GM18505 (cell line): Measurements from ENCODE around the gene FER.

ENCODE experiments used
- ATAC-seq: cut with Tn5 transposase; IDR thresholded peaks from one replicate; pipeline ENCODE4 v1.9.1; 2021; ENCODE audit not compliant: unreplicated experiment
- POLR2A ChIP-seq: IDR thresholded peaks from 4 replicates; pipeline ENCODE4 v1.6.1; 2011; ENCODE audit warnings: borderline replicate concordance; ENCODE audit not compliant: insufficient read depth, insufficient read length; ENCODE audit errors: extremely low read depth

FER gene

DNA sequence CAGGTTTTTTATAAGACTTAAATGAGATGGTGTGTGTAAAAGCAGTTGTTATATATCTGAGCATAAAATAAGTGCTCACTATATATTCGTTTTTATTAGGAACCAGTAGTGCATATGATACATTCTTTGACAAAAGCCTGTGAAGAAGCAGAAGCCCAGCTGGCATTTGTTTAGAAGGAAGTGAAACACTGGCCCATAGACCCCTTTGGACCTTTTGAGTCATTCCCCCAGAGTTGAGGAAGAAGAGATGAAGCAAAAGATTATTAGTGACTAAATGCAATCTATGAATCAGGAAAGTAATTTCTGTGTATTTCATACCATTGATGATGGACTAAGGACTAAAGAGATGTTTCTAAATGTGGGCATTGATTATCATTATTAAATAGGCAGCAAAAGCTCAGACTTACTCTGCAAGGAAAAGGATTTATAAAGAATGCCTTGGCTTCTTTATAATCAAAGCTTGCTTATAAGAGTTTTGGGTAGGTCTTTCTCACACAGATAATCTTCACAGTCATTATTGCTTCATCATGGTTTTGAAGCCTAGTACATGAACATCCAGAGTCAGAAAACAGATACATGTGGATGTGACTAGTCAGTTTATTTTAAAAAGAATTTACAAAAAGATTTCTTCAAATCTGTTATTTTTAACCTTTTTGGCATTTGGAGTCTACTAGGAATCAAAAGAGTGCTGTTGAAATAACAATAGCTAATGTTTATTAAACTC lies 16.9 kb upstream of the FER start:
- peak; percentile 49 for ATAC-seq
- TF ChIP-seq POLR2A = no peak

DNA sequence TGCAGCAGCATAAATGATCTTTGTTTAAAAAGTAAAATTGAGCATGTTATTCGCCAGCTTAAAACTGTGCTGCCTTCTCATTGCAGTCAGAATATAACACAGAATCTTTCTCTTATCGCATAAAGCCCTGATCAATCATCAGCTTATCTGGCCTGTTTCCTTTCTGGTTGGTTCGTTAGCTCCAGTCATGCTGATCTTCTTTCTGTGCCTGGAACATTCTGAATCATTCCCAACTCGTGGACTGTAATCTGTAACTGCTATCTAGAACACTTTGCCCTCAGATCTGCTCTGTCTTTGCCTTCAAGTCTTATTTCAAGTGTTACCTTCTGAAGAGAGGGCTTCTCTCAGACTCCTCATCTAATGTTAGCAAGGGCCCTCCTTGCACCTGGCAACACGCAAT lies 11.9 kb upstream of the FER start:
- ATAC-seq = no peak
- TF ChIP-seq POLR2A = no peak

DNA sequence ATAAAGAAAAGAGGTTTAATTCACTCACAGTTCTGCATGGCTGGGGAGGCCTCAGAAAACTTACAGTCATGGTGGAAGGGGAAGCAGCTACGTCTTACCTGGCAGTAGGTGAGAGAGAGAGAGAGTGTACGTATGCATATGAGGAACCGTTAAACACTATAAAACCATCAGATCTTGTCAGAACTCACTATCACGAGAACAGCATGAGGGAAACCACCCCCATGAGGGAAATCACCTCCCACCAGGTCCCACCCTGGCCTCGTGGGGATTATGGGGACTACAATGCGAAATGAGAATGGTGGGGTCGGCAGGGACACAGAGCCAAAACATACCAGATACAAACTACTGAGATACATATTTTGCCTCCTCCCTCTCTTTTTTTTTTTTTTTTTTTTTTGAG lies 10.8 kb upstream of the FER start:
- no peak for TF ChIP-seq POLR2A
- no peak for ATAC-seq

DNA sequence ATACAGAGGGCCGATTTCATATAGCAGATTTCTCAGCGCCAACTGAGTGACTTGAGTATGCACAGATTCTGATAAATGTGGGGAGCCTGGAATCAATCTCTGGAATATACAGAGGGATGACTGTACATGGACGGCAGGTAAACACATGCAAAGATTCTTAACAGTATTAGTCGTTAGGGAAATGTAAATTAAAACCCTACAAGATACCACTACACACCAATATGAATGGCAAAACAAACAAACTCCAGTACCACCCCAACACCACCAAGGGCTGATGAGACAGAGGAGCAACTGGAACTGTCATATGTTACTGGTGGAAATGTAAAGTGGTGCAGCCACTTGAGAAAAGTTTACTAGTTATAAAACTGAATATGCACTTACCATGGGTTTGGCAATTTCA lies 8.3 kb upstream of the FER start:
- TF ChIP-seq POLR2A = no peak
- ATAC-seq = no peak

DNA sequence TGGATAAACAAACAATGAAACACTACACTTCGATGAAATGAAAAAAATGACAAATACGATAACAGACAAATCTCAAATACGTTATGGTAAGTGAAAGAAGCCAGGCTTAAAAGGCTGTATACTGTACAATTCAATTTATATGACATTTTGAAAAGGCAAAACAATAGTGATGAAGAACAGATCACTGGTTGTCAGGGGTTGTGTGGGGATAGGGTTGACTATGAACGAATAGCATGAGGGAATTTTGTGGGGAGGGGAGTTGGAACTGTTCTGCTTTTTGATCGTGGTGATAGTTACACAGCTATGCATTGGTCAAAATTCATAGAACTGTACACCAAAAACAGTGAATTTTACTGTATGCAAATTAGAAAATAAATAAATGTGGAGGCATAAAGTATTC lies 7.8 kb upstream of the FER start:
- no peak for TF ChIP-seq POLR2A

DNA sequence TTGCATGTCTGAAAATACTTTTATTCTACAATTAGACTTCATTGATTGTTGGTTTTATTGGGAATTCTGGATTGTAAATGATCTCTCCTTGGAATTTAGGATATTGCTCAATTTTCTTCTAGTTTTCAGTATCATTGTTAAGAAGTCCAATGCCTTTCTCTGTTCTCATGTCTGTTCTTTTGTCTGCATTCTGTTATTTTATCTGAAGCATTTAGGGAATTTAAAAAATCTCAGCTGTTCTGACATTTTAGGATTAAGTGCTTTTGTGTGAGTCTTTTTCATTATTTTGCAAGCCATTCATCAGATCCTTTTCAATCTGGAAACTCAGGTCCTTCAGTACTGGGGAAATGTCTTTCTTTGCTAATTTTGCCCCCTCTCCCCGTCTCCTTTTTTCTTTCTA lies 4.4 kb upstream of the FER start:
- no peak for TF ChIP-seq POLR2A
- no peak for ATAC-seq

More for the DNA sequence above, 7.8 kb upstream of the FER start:
- ATAC-seq = no peak

DNA sequence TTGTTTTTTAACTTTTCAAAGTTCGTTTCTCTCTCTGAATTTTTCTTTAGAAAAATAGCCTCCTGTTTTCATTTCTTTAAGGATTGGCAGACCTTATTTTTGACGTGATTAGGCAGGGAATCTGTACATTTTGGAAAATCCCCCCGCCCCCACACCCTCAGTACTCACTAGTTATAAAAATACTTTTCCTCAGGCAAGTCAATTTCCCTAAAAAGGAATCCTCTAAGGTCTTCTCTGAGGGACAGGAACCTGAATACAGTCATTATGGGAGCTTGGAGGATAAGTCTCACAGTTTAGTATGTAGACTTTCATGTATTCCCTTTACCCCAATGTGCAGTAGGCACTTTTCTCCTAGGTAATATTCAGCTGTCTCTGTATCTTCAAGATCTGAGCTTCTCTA lies 3.9 kb upstream of the FER start:
- ATAC-seq = no peak
- TF ChIP-seq POLR2A = no peak

DNA sequence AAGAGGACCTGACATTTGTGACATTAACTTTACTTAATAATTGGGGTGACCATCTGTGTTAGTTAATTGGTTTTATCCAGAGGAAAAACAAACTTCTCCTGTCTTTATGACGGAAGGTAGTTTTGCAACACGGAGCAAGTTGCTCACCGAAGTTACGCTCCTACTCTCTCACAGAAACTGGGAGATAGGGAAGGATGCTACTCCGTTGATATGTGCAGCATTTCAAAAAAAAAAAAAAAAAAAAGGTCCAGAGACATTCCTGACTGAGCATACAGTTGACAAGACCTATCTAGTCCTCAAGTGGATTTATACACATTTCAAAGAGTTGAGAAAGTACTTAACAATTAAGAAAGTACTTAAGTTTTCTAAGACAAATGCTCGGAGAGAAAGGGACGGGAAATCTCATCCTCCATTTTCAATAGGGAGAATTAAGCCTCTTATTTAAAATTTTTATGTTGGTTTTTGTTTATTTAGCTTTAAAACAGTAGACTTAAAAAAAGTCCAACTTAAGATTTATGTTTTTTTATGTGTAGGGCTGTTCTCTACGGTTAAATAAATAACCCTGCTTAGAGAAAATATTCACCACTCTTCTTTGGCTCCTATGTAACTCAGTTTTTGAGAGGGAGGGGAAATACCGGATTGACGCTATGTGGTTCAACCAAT lies 455 bp upstream of the FER start:
- TF ChIP-seq POLR2A = no peak
- no peak for ATAC-seq

DNA sequence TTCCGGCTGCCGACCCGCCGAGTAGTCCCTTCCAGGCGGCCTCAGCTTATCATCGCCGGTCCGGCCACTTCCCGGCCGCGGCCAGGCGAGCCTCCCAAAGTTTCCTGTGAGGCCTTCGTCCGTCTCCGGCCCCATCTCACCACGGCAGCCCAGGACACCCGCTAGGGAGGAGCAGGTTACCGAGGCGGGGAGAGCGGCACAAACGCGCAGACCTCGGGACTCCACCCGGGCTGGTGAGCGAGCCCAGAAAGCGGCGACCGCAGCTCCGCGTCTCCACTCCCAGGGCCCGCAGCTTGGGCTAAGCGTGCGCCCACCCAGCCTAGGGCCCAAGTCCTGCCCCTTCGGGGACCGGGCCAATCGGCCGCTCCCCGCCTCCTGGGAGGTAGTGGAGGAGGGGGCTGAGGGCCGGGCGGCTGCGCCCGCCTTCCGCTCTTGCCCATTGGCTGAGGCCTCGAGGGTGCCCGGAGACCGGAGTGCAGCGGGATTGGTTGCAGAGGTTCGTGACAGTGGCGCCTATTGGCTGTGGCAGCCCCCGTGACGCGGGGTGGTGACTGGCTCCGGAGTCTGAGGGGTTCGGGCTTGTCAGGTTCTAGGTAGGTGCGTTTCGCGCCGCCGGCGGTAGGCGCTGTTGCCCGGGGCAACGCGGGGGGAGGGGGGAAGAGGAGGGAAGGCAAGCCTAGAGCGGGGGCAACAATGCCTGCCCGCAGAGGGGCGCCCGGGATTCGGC lies 867 bp downstream of the FER start:
- TF ChIP-seq POLR2A = peak; percentile 96

DNA sequence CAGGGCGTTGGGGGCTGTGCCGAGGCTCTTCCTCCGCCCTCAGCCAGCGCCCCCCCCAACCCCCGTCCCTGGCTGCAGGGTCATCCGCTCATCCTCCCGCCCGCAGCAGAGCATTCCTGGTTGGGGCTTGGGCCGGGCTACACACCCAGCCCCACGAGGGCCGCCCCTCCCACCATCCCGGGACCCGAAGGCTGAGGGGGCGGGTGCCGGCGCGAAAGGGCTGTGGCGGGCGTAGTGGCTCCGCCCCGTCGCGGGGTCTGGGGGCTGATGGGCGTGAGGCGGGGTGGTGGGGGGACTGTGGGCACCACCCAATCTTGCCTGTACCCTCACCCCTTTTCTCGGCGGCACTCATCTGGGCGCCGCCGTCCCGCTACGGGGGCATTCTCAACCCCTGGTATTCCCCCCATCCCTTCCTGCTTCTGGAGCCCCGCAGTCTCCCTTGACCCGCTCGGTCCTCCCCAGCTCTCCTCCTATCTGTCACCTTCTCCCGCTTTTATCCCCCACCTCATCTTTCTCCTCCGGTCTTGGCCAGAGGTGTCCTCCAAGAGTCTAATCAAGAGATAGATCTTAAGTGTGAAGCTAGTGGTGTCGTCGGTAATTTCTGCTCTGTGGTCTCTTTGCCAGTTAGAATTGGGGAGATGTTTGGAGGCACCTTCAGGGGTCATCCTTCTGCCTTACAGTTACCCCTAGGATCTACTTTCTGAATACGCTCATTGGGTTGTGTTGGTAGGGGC lies 1.6 kb downstream of the FER start:
- ATAC-seq = peak; percentile 37
- no peak for TF ChIP-seq POLR2A

More for the DNA sequence above, 867 bp downstream of the FER start:
- ATAC-seq = peak; percentile 96

DNA sequence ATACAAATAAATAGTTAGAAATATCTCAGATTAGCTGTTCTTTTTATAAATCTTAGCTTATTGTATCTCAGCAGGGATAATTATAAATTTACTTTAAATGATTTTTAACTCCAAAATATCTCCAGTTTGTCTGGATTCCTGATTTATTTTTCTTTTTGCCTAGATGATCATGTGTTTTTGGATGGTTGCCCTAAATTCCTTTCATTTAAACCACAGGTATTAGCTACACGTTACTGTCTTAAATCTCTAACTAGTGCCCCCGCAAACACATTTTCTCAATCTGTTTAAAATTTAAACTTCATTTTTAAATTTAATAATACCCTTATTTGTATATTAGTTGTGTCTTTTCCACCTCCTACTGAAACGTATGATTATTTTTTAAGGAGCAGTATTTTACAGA lies 5.6 kb downstream of the FER start:
- ATAC-seq = no peak
- TF ChIP-seq POLR2A = no peak

DNA sequence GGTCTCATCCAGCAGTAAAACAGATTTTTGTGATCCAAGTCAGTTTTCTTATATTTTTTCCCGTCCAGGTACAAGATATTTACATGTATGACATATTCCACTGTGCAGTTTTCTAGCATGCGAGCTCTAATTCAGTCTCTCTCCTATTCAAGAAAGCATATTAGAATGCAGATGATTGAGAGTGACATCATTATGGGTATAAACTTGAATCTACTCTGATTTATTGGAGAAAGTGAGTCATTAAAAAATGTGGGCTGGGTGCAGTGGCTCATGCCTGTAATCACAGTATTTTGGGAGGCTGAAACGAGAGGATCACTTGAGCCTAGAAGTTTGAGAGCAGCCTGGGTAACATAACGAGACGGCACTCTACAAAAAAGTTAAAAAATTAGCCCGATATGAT lies 6.2 kb downstream of the FER start:
- no peak for ATAC-seq
- TF ChIP-seq POLR2A = no peak

DNA sequence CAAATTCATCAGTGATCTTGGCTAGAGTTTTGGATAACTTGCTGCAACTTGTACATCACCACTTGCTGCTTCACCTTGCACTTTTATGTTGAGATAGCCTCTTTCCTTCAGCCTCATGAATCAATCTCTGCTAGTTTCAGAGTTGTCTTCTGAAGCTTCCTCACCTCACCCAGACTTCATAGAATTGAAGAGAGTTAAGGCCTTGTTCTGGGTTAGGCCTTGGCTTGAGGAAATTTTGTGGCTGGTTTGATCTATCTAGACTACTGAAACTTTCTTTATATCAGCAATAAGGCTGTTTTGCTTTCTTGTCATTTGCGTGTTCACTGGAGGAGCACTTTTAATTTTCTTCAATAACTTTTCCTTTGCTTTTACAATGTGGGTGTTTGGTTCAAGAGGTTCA lies 12.8 kb downstream of the FER start:
- no peak for ATAC-seq
- no peak for TF ChIP-seq POLR2A
